ENCODE data around the gene SLC22A12.
"Not testable (repeated sequence)": the region's sequence is repeated elsewhere in the genome, so short reads cannot be mapped to it uniquely, and the experiment has no call there.

Gene SLC22A12

DNA sequence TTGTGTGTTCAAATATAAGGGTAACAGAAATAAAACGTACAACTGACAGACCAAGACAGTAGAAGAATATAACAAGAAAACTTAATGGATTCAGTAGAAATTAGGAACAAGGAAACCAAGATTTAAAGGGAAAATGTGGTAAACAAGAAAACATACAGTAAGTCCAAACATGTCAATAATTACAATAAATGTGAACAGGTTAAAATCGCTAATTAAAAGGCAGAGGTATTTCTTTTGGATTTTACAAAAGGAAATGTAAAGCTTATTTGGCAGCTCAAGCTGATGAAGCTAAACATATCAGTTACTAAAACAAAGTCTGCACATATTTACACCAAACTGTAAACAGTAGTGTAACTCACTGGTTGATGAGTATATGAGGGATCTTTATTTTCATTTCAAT lies 2.3 kb upstream of the SLC22A12 start:
- H3K36me3 ChIP-seq (ENCODE audit: insufficient read depth, low read length) = no peaks in the 10 kb centered on the region
- H3K9ac ChIP-seq (ENCODE audit: low read depth, low read length) = no peak overlapping the region
- no peaks in the 10 kb centered on the region for H3K4me1 ChIP-seq (ENCODE audit: insufficient read depth, low read length)
- H3K9me3 ChIP-seq (ENCODE audit: control insufficient read depth, insufficient read depth, low read length) = no peaks in the 10 kb centered on the region; the same call in 1 of the 2 replicates

DNA sequence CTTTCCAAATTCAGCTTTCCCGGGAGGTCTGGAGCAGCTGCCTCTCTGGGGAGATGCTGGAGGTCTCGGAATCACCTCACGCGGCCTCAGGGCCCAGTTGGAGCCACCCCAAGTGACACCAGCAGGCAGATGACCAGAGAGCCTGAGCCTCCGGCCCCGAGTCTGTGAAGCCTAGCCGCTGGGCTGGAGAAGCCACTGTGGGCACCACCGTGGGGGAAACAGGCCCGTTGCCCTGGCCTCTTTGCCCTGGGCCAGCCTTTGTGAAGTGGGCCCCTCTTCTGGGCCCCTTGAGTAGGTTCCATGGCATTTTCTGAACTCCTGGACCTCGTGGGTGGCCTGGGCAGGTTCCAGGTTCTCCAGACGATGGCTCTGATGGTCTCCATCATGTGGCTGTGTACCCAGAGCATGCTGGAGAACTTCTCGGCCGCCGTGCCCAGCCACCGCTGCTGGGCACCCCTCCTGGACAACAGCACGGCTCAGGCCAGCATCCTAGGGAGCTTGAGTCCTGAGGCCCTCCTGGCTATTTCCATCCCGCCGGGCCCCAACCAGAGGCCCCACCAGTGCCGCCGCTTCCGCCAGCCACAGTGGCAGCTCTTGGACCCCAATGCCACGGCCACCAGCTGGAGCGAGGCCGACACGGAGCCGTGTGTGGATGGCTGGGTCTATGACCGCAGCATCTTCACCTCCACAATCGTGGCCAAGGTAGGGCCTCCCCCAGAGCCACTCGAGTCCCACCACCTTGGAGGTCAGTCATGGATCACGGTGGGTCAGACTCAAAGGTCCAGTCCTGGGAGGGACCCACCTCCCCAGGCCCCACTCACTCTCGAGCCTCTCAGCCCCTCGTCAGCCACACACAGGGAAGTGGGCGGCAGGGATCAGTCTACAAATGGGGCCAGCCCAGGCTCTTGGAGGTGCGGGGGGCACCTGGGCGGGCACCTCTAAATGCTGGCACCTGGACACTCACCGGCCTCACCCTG lies 525 bp downstream of the SLC22A12 start:
- Histone ChIP-seq H3K36me3 (ENCODE audit: insufficient read depth, low read length) (no peaks in the 10 kb centered on the region), H3K4me1 (ENCODE audit: insufficient read depth, low read length) (no peaks in the 10 kb centered on the region), H3K9ac (ENCODE audit: low read depth, low read length) (no peak overlapping the region), H3K9me3 (ENCODE audit: control insufficient read depth, insufficient read depth, low read length) (no peaks in the 10 kb centered on the region; the same call in 1 of the 2 replicates)

GRCh38 chr11:64592234-64592615 lies 1.2 kb downstream of the SLC22A12 start:
- Histone ChIP-seq H3K36me3 (ENCODE audit: insufficient read depth, low read length) (no peaks in the 10 kb centered on the region), H3K9ac (ENCODE audit: low read depth, low read length) (no peak overlapping the region), H3K4me1 (ENCODE audit: insufficient read depth, low read length) (no peaks in the 10 kb centered on the region), H3K9me3 (ENCODE audit: control insufficient read depth, insufficient read depth, low read length) (no peaks in the 10 kb centered on the region; the same call in 1 of the 2 replicates)

- Histone ChIP-seq H3K4me1 (ENCODE audit: insufficient read depth, low read length) (no peaks in the 10 kb centered on the region), H3K9me3 (ENCODE audit: control insufficient read depth, insufficient read depth, low read length) (no peaks in the 10 kb centered on the region; the same call in 1 of the 2 replicates), H3K36me3 (ENCODE audit: insufficient read depth, low read length) (no peaks in the 10 kb centered on the region), H3K9ac (ENCODE audit: low read depth, low read length) (no peak overlapping the region)
These were observed 1.6 kb downstream of the SLC22A12 start for GRCh38 chr11:64592656-64593055.

- Histone ChIP-seq H3K36me3 (ENCODE audit: insufficient read depth, low read length) (no peaks in the 10 kb centered on the region), H3K4me1 (ENCODE audit: insufficient read depth, low read length) (no peaks in the 10 kb centered on the region), H3K9me3 (ENCODE audit: control insufficient read depth, insufficient read depth, low read length) (no peaks in the 10 kb centered on the region; the same call in 1 of the 2 replicates), H3K9ac (ENCODE audit: low read depth, low read length) (no peak overlapping the region)
These were observed 2.4 kb downstream of the SLC22A12 start for GRCh38 chr11:64593156-64594105.

- H3K9ac ChIP-seq (ENCODE audit: low read depth, low read length) = no peak overlapping the region
- H3K36me3 ChIP-seq (ENCODE audit: insufficient read depth, low read length) = no peaks in the 10 kb centered on the region
- no peaks in the 10 kb centered on the region for H3K4me1 ChIP-seq (ENCODE audit: insufficient read depth, low read length)
- H3K9me3 ChIP-seq (ENCODE audit: control insufficient read depth, insufficient read depth, low read length) = no peaks in the 10 kb centered on the region
These were observed 3.3 kb downstream of the SLC22A12 start for GRCh38 chr11:64594159-64594939.

- H3K9me3 ChIP-seq (ENCODE audit: control insufficient read depth, insufficient read depth, low read length); H3K9ac ChIP-seq (ENCODE audit: low read depth, low read length); H3K4me1 ChIP-seq (ENCODE audit: insufficient read depth, low read length); H3K36me3 ChIP-seq (ENCODE audit: insufficient read depth, low read length): not testable (repeated sequence)
These were observed 4.9 kb downstream of the SLC22A12 start for GRCh38 chr11:64595922-64596321.

DNA sequence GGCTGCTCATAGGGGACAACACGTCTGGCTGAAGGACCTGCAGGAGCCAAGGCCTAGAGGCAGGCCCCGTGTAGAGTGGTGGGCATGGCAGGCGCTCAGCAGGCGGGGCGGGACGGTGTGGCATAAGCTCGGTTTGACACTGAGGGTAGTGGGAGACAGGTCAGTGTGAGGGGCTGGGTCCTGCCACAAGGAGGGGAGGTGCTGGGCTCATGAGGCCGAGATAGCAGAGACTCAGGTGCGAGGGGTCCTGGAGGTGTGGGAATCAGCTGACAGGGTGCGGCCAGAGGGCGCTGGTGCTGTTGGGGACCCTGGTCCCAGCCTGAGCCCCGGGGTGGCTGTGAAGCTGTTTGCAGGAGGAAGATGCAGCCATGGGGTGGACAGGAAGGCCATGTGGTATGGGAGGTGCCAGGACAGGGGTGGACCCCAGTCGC lies 6.7 kb downstream of the SLC22A12 start:
- no peaks in the 10 kb centered on the region for H3K4me1 ChIP-seq (ENCODE audit: insufficient read depth, low read length)
- H3K9me3 ChIP-seq (ENCODE audit: control insufficient read depth, insufficient read depth, low read length) = no peaks in the 10 kb centered on the region
- no peaks in the 10 kb centered on the region for H3K36me3 ChIP-seq (ENCODE audit: insufficient read depth, low read length)
- H3K9ac ChIP-seq (ENCODE audit: low read depth, low read length) = no peak overlapping the region

DNA sequence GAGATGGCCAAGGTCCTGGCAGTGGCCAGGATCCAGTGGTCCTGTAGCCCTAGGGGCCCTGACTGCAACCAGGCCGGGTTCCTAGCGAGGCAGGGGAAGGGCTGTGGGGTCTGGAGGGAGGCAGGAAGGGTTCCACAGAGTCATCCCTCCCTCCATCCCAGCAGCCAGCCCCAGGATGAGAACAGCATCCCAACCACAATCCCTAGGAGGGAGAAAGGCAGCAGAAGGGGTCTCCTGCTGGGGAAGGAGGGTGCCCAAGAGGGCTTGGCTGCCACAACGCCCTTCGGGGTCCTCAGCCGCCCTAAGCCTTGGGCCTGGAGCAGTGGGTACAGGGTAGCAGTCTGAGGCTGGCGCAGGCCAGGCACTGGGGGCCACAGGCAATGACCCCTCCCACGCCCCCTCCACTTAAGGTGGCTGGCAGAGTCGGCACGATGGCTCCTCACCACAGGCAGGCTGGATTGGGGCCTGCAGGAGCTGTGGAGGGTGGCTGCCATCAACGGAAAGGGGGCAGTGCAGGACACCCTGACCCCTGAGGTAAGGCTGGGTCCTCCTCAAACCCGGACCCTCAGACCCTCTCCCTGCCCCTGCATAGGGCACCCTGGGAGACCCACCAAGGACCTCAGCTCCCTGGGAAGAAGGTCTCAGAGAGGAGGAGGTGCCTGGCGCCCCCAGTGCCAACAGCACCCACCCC lies 7.2 kb downstream of the SLC22A12 start:
- no peaks in the 10 kb centered on the region for H3K9me3 ChIP-seq (ENCODE audit: control insufficient read depth, insufficient read depth, low read length)
- no peaks in the 10 kb centered on the region for H3K4me1 ChIP-seq (ENCODE audit: insufficient read depth, low read length)
- H3K36me3 ChIP-seq (ENCODE audit: insufficient read depth, low read length) = no peaks in the 10 kb centered on the region
- H3K9ac ChIP-seq (ENCODE audit: low read depth, low read length) = no peak overlapping the region

- Histone ChIP-seq H3K36me3 (ENCODE audit: insufficient read depth, low read length) (no peaks in the 10 kb centered on the region), H3K9ac (ENCODE audit: low read depth, low read length) (no peak overlapping the region), H3K4me1 (ENCODE audit: insufficient read depth, low read length) (no peaks in the 10 kb centered on the region; the same call in 1 of the 2 replicates), H3K9me3 (ENCODE audit: control insufficient read depth, insufficient read depth, low read length) (no peaks in the 10 kb centered on the region)
These were observed 8.0 kb downstream of the SLC22A12 start for GRCh38 chr11:64598797-64599697.

DNA sequence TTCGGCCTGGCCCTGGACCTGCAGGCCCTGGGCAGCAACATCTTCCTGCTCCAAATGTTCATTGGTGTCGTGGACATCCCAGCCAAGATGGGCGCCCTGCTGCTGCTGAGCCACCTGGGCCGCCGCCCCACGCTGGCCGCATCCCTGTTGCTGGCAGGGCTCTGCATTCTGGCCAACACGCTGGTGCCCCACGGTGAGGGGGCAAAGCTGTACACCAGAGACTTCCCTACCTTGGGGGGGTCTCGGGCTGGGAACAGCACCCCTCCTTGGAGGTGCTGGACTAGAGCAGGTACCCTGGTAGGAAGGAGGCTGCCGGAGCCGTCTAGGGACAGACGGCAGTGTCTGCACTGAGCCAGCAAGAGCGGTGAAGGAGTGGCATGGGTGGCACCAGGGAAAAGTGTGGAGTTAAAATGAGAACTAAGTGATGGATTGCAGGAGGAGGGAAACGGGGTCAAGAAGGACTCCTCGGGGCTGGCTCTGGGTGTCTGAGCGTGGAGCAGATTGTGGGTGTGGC lies 8.7 kb downstream of the SLC22A12 start:
- no peak overlapping the region for H3K9ac ChIP-seq (ENCODE audit: low read depth, low read length)
- no peaks in the 10 kb centered on the region; the same call in 1 of the 2 replicates for H3K4me1 ChIP-seq (ENCODE audit: insufficient read depth, low read length)
- H3K9me3 ChIP-seq (ENCODE audit: control insufficient read depth, insufficient read depth, low read length) = no peaks in the 10 kb centered on the region
- H3K36me3 ChIP-seq (ENCODE audit: insufficient read depth, low read length) = no peaks in the 10 kb centered on the region

GRCh38 chr11:64600281-64600992 lies 9.4 kb downstream of the SLC22A12 start:
- Histone ChIP-seq H3K4me1 (ENCODE audit: insufficient read depth, low read length) (no peaks in the 10 kb centered on the region; the same call in 1 of the 2 replicates), H3K9ac (ENCODE audit: low read depth, low read length) (no peak overlapping the region), H3K9me3 (ENCODE audit: control insufficient read depth, insufficient read depth, low read length) (no peaks in the 10 kb centered on the region), H3K36me3 (ENCODE audit: insufficient read depth, low read length) (no peaks in the 10 kb centered on the region)

Data from ES-I3 (cell line).